GM12891 (cell line): ENCODE measurements around the gene CSTPP1.

ENCODE experiments used
- POLR2A ChIP-seq: IDR thresholded peaks from 2 replicates; pipeline ENCODE4 v1.6.1; 2011; ENCODE audit warnings: low read depth, low read length, control low read depth
- POLR2AphosphoS5 ChIP-seq: IDR thresholded peaks from 2 replicates; pipeline ENCODE4 v1.6.1; 2011; ENCODE audit warnings: low read depth, low read length, control low read depth
- POU2F2 ChIP-seq: IDR thresholded peaks from 2 replicates; pipeline ENCODE4 v1.6.1; 2011; ENCODE audit warnings: low read depth, mild to moderate bottlenecking, control low read depth, low read length, moderate library complexity
- TAF1 ChIP-seq: IDR thresholded peaks from 2 replicates; pipeline ENCODE4 v1.6.1; 2011; ENCODE audit warnings: low read depth, low read length, control low read depth

GRCh38 chr11:46977038-46977813 is 40.7 kb downstream of the CSTPP1 start:
- TF ChIP-seq POU2F2 (no peak), POLR2A (no peak), TAF1 (no peak), POLR2AphosphoS5 (no peak)
